GM23338 (cell line): ENCODE results near the gene IFNL1. TPM values are rescaled to one million over a fixed set of nuclear protein-coding genes. Genes with fewer than 3 reads are reported as not detected.

ENCODE experiments used
- ATAC-seq: fragments of 200-7000 bp; cut with Tn5 transposase; 3 replicates; pipeline ENCODE4 v1.9.1; 2020
- DNase-seq: peaks from one replicate; pipeline ENCODE4 v3.0.0-alpha.2; 2015; ENCODE audit warnings: low spot score
- H2AFZ ChIP-seq: fragments of 200-600 bp; sonication (generic); 2 replicates; pipeline ENCODE4 v1.8.0; 2016; ENCODE audit warnings: antibody characterized with exemption, mild to moderate bottlenecking, moderate library complexity
- H3F3A ChIP-seq: fragments of 200-600 bp; sonication (generic); replicated peaks from 2 replicates; pipeline ENCODE4 v1.8.0; 2017; ENCODE audit warnings: antibody characterized with exemption, mixed run types, low read depth
- H3K27ac ChIP-seq: fragments of 200-600 bp; sonication (generic); 2 replicates; pipeline ENCODE4 v1.6.1; 2016; ENCODE audit warnings: low read depth
- H3K27me3 ChIP-seq: fragments of 200-600 bp; sonication (generic); 2 replicates; pipeline ENCODE4 v1.8.0; 2016; ENCODE audit warnings: mild to moderate bottlenecking, mixed run types, moderate library complexity; ENCODE audit not compliant: insufficient read depth
- H3K36me3 ChIP-seq: fragments of 200-600 bp; sonication (generic); 2 replicates; pipeline ENCODE4 v1.8.0; 2016; ENCODE audit warnings: mild to moderate bottlenecking; ENCODE audit not compliant: insufficient read depth
- H3K4me1 ChIP-seq: fragments of 200-600 bp; sonication (generic); 2 replicates; pipeline ENCODE4 v1.8.0; 2016; ENCODE audit warnings: mild to moderate bottlenecking, moderate library complexity; ENCODE audit not compliant: insufficient read depth
- H3K4me2 ChIP-seq: fragments of 200-600 bp; sonication (generic); 2 replicates; pipeline ENCODE4 v1.7.1; 2017; ENCODE audit warnings: mixed run types
- H3K4me3 ChIP-seq: fragments of 200-600 bp; sonication (generic); 2 replicates; pipeline ENCODE4 v1.6.1; 2016; ENCODE audit warnings: mixed run types
- H3K79me2 ChIP-seq: fragments of 200-600 bp; sonication (generic); replicated peaks from 2 replicates; pipeline ENCODE4 v1.8.0; 2017; ENCODE audit warnings: mild to moderate bottlenecking; ENCODE audit not compliant: insufficient read depth
- H3K9me2 ChIP-seq: fragments of 200-600 bp; sonication (generic); 2 replicates; pipeline ENCODE4 v1.8.0; 2017; ENCODE audit not compliant: insufficient read depth
- H4K20me1 ChIP-seq: fragments of 200-600 bp; sonication (generic); replicated peaks from 2 replicates; pipeline ENCODE4 v1.8.0; 2017; ENCODE audit warnings: mild to moderate bottlenecking; ENCODE audit not compliant: insufficient read depth
- H3K27ac Mint-ChIP-seq: 2 replicates; pipeline ENCODE4 v1.8.0; 2020; ENCODE audit warnings: inconsistent platforms, mild to moderate bottlenecking, moderate library complexity, mixed read lengths
- H3K27me3 Mint-ChIP-seq: 3 replicates; pipeline ENCODE4 v1.8.0; 2022; ENCODE audit warnings: low read depth, mild to moderate bottlenecking, moderate library complexity, mixed read lengths, inconsistent platforms; ENCODE audit not compliant: insufficient read depth, poor library complexity
- H3K36me3 Mint-ChIP-seq: 3 replicates; pipeline ENCODE4 v1.8.0; 2021; ENCODE audit warnings: low read depth, mild to moderate bottlenecking, inconsistent platforms, moderate library complexity, mixed read lengths
- H3K4me1 Mint-ChIP-seq: 3 replicates; pipeline ENCODE4 v1.8.0; 2020; ENCODE audit warnings: mild to moderate bottlenecking, inconsistent platforms, mixed read lengths
- H3K4me3 Mint-ChIP-seq: 3 replicates; pipeline ENCODE4 v1.8.0; 2021; ENCODE audit warnings: moderate library complexity, mild to moderate bottlenecking, inconsistent platforms, mixed read lengths
- H3K9me3 Mint-ChIP-seq: 3 replicates; pipeline ENCODE4 v1.8.0; 2020; ENCODE audit warnings: moderate library complexity, mild to moderate bottlenecking, inconsistent platforms, mixed read lengths
- CREB1 ChIP-seq: fragments of 250-450 bp; sonication (Bioruptor Pico); IDR thresholded peaks from 2 replicates; pipeline ENCODE4 v1.5.0; 2020; ENCODE audit warnings: low read depth, mild to moderate bottlenecking, moderate library complexity
- CTCF ChIP-seq, 2 experiments: fragments of 200-600 bp in 1 of 2; sonication (generic) in 1 of 2; conservative IDR thresholded peaks; 2 replicates each; pipeline versions ENCODE4 v1.5.1 to v1.6.1; 2016 to 2017; ENCODE audit warnings: antibody characterized with exemption in 2 of 2, low read depth in 2 of 2, mild to moderate bottlenecking in 2 of 2, moderate library complexity in 1 of 2
- ETS1 ChIP-seq: IDR thresholded peaks from 2 replicates; pipeline ENCODE4 v1.6.1; 2016; ENCODE audit warnings: antibody characterized with exemption
- EZH2 ChIP-seq: fragments of 200-600 bp; sonication (generic); IDR thresholded peaks from one replicate; pipeline ENCODE4 v1.8.0; 2017; ENCODE audit warnings: antibody characterized with exemption, mild to moderate bottlenecking, low read depth; ENCODE audit not compliant: unreplicated experiment
- EZH2phosphoT487 ChIP-seq: fragments of 200-600 bp; sonication (generic); IDR thresholded peaks from one replicate; pipeline ENCODE4 v1.8.1; 2018; ENCODE audit warnings: antibody characterized with exemption; ENCODE audit not compliant: unreplicated experiment
- JUNB ChIP-seq: IDR thresholded peaks from one replicate; pipeline ENCODE4 v1.6.1; 2016; ENCODE audit warnings: antibody characterized with exemption; ENCODE audit not compliant: unreplicated experiment
- NANOG ChIP-seq: IDR thresholded peaks from 2 replicates; pipeline ENCODE4 v1.6.1; 2016; ENCODE audit warnings: antibody characterized with exemption, borderline replicate concordance
- POLR2AphosphoS5 ChIP-seq: IDR thresholded peaks from 2 replicates; pipeline ENCODE4 v1.6.1; 2016; ENCODE audit warnings: antibody characterized with exemption, low read depth
- STAT1 ChIP-seq: IDR thresholded peaks from one replicate; pipeline ENCODE4 v1.6.1; 2016; ENCODE audit warnings: antibody characterized with exemption; ENCODE audit not compliant: unreplicated experiment
- ZNF114 ChIP-seq: fragments of 250-450 bp; sonication (Bioruptor Pico); IDR thresholded peaks from 2 replicates; pipeline ENCODE4 v1.5.0; 2020; ENCODE audit warnings: mild to moderate bottlenecking, moderate library complexity
- ZNF331 ChIP-seq: fragments of 250-450 bp; sonication (Bioruptor Pico); IDR thresholded peaks from 2 replicates; pipeline ENCODE4 v1.5.0; 2020; ENCODE audit warnings: low read depth, mild to moderate bottlenecking, moderate library complexity
- ZNF462 ChIP-seq: fragments of 250-450 bp; sonication (Bioruptor Pico); IDR thresholded peaks from 2 replicates; pipeline ENCODE4 v1.5.0; 2020; ENCODE audit warnings: mild to moderate bottlenecking, moderate library complexity
- polyA plus RNA-seq: library from polyadenylated mRNA; unstranded; fragments of >200 nt; fragmentation: Nextera tagmentation; extraction: Ambion mirVana; gene quantifications from 2 replicates; pipeline ENCODE4 v1.2.1, GENCODE V29; 2016
- total RNA-seq: library from RNA; depleted of rRNA; stranded (reverse); fragments of >200 nt; shearing (Covaris generic); gene quantifications from 2 replicates; pipeline ENCODE4 v1.2.3, GENCODE V29; 2014
- TF ChIP-seq, protein P1 (sequence below): IDR thresholded peaks from one replicate; pipeline ENCODE4 v1.6.1; 2018; ENCODE audit warnings: antibody characterized with exemption; ENCODE audit not compliant: unreplicated experiment

IFNL1 gene
- total and polyA plus RNA-seq, 2 experiments from 2014 or later: not detected

DNA sequence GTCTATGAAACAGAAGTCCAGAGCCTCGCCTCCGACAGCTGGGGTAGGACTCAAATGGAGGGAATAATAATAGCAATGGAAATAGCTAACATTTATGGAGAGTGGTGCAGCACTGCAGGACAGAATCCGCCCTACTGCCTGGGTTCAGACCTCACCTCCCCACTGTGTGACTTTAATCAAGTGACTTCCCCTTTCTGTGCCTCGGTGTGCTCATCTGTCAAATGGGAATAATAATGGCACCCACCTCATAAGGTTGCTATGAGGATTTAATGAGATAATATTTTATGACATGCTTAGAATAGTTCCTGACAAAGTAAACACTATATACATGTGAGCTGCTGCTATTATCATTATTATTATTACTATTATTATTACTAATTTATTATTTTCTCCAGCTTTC is 21.3 kb downstream of the IFNL1 start:
- Mint-ChIP-seq H3K9me3 (peaks cover 4% of the 10 kb centered on the region; the same call in 1 of the 3 replicates), H3K27ac (no peak overlapping the region), H3K4me3 (no peak overlapping the region), H3K27me3 (peaks cover 19% of the 10 kb centered on the region), H3K36me3 (peaks cover 5% of the 10 kb centered on the region; the same call in 1 of the 3 replicates), H3K4me1 (peaks cover 11% of the 10 kb centered on the region)
- no peaks in the 10 kb centered on the region for H3K9me2 ChIP-seq
- ATAC-seq (no peak), DNase-seq (no peak)
- H3K4me2 ChIP-seq: no peak overlapping the region
- H2AFZ ChIP-seq: no peak overlapping the region
- H3K4me3 ChIP-seq: no peak overlapping the region
- H3K27ac ChIP-seq: no peak overlapping the region
- peaks cover 11% of the 10 kb centered on the region; the same call in 1 of the 2 replicates for H3K27me3 ChIP-seq
- H3F3A ChIP-seq: 0 out of 2 replicates have a peak, but pooled peaks cover 2% of the 10 kb centered on the region
- no peak for TF ChIP-seq STAT1
- TF ChIP-seq CREB1: no peak
- TF ChIP-seq, protein P1, sequence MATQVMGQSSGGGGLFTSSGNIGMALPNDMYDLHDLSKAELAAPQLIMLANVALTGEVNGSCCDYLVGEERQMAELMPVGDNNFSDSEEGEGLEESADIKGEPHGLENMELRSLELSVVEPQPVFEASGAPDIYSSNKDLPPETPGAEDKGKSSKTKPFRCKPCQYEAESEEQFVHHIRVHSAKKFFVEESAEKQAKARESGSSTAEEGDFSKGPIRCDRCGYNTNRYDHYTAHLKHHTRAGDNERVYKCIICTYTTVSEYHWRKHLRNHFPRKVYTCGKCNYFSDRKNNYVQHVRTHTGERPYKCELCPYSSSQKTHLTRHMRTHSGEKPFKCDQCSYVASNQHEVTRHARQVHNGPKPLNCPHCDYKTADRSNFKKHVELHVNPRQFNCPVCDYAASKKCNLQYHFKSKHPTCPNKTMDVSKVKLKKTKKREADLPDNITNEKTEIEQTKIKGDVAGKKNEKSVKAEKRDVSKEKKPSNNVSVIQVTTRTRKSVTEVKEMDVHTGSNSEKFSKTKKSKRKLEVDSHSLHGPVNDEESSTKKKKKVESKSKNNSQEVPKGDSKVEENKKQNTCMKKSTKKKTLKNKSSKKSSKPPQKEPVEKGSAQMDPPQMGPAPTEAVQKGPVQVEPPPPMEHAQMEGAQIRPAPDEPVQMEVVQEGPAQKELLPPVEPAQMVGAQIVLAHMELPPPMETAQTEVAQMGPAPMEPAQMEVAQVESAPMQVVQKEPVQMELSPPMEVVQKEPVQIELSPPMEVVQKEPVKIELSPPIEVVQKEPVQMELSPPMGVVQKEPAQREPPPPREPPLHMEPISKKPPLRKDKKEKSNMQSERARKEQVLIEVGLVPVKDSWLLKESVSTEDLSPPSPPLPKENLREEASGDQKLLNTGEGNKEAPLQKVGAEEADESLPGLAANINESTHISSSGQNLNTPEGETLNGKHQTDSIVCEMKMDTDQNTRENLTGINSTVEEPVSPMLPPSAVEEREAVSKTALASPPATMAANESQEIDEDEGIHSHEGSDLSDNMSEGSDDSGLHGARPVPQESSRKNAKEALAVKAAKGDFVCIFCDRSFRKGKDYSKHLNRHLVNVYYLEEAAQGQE: no peak
- no peak for TF ChIP-seq ZNF114 (CRISPR knock-in tag)
- TF ChIP-seq NANOG: no peak
- TF ChIP-seq POLR2AphosphoS5: no peak
- no peak for TF ChIP-seq ZNF462 (CRISPR knock-in tag)
- TF ChIP-seq EZH2phosphoT487: no peak
- no peak for TF ChIP-seq JUNB
- TF ChIP-seq ETS1: no peak
- no peak for TF ChIP-seq CTCF (conservative IDR thresholded peaks at IDR 0.05; ENCODE audit: low read depth in 2 of 2)
- TF ChIP-seq ZNF331 (CRISPR knock-in tag): no peak
- TF ChIP-seq EZH2: no peak
- H3K4me1 ChIP-seq: peaks cover 7% of the 10 kb centered on the region
- H3K79me2 ChIP-seq: peaks cover 5% of the 10 kb centered on the region; the same call in 1 of the 2 replicates
- H4K20me1 ChIP-seq: no peaks in the 10 kb centered on the region; the same call in 1 of the 2 replicates
- no peaks in the 10 kb centered on the region for H3K36me3 ChIP-seq
